Pancreas (tissue), 10 donors: ENCODE data around the gene GJA4. TPM values are rescaled to one million over a fixed set of nuclear protein-coding genes. Genes with fewer than 3 reads are reported as not detected.

Source experiments
- ATAC-seq, 4 donors: fragments of 200-7000 bp; cut with Tn5 transposase; one replicate each; pipeline versions ENCODE4 v1.8.0 to v1.9.1; 2020; ENCODE audit warnings: mild to moderate bottlenecking in 4 of 4, moderate library complexity in 4 of 4
- DNase-seq, 6 donors: peaks; one replicate each; pipeline ENCODE4 v3.0.0-alpha.2; 2020
- FAIRE-seq: peaks from 2 replicates; lab custom pipeline; 2012; peaks lifted over from hg19 to GRCh38; lab: Jason Lieb, UNC
- H3K27ac ChIP-seq, 4 donors: fragments of 200-600 bp; sonication (generic); 1 replicate in 3 of 4; 2 replicates in 1 of 4; pipeline versions ENCODE4 v1.5.0 to v1.8.0; 2020
- H3K27me3 ChIP-seq, 4 donors: fragments of 200-600 bp; one replicate each; pipeline ENCODE4 v1.8.0; 2021
- H3K36me3 ChIP-seq, 3 donors: fragments of 200-600 bp; sonication (generic) in 1 of 3; one replicate each; pipeline versions ENCODE4 v1.5.0 to v1.8.0; 2020 to 2021
- H3K4me1 ChIP-seq, 3 donors: fragments of 200-600 bp; one replicate each; pipeline ENCODE4 v1.8.0; 2021
- H3K4me3 ChIP-seq, 4 donors: fragments of 200-600 bp; sonication (generic) in 2 of 4; one replicate each; pipeline versions ENCODE4 v1.5.0 to v1.8.0; 2020 to 2021
- H3K9me3 ChIP-seq, 4 donors: fragments of 200-600 bp; one replicate each; pipeline ENCODE4 v1.8.0; 2021
- WGBS, 2 donors: extraction: QIAGEN DNeasy Blood & Tissue Kit; methylation state at CpG; one replicate each; pipeline ENCODE4 v1.1.7; 2013; 5-methylcytosine and 5-hydroxymethylcytosine counted together
- intact Hi-C, 3 donors: fragments of 100-400 bp; cut with DNase I; formaldehyde crosslinking; loops; one replicate each; pipeline versions ENCODE4 v1.11.1 to v1.14.2; 2022
- polyA plus RNA-seq, 2 donors: library from polyadenylated mRNA; stranded (reverse); fragments of 200-250 nt; gene quantifications; one replicate each; pipeline ENCODE4 v1.2.3, GENCODE V29; 2013
- total RNA-seq, 6 donors: library from RNA; stranded (reverse); fragmentation: NEBNext Ultra II Directional in 4 of 6; extraction: Animal tissue kit (Norgen Biotek cat#: 25700) in 4 of 6; gene quantifications; one replicate each; pipeline versions ENCODE4 v1.2.1 to v1.2.4, GENCODE V29; 2021 to 2023
- TF ChIP-seq, protein P1 (sequence below), 4 donors: fragments of 200-600 bp; sonication (generic) in 3 of 4; IDR thresholded peaks; one replicate each; pipeline versions ENCODE4 v1.5.0 to v1.8.0; 2021; ENCODE audit warnings: antibody characterized with exemption in 4 of 4
- donor health status: healthy with polysubstance abuse.
- donor health status: DM: no; HTN: no; CAD: no; lungs with moderate emphysema.
- donor health status: DM: no; HTN: no; CAD: no.
- donor health status: control.
- donor health status: control.
- donor health status: Bipolar disorder and iron deficiency.
- donor health status: DM: yes; HTN: yes; CAD: no.
- donor health status: DM: no; HTN: no; CAD: no.
- donor health status: DM: no; HTN: no; CAD: no.
- donor health status: DM: yes; HTN: yes; CAD: no.

GJA4 gene
- total and polyA plus RNA-seq, 8 donors, result 1.1 to 6.7 (median 1.6) TPM

DNA sequence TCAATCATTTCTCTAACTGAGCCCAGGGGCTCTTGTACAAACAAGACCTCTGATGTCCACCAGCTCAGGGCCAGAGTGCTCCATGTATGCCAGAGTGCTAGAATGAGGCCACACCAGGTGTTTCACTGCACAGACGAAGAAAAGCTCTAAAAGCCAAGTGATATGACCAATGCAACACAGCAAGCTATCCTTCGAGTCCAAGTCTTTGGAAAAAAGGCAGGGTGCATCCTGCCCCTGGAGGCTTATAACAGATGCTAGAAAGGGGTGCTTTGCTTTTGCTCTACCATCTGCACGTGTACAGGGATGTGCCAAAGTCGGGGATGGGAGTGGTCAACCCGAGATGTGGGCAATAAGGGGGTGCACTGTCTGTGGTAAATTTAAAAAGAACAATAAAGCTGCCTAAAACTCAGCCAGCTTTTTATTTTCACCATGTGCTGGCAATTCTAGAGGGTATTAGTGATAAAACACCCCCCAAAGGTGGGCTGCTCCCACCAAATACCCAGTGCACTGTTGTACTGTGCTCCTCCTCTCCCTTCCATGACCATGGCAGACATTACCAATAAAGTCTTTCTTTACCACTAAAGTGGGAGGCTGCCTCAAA is 34.6 kb downstream of the GJA4 start:
- TF ChIP-seq, protein P1, sequence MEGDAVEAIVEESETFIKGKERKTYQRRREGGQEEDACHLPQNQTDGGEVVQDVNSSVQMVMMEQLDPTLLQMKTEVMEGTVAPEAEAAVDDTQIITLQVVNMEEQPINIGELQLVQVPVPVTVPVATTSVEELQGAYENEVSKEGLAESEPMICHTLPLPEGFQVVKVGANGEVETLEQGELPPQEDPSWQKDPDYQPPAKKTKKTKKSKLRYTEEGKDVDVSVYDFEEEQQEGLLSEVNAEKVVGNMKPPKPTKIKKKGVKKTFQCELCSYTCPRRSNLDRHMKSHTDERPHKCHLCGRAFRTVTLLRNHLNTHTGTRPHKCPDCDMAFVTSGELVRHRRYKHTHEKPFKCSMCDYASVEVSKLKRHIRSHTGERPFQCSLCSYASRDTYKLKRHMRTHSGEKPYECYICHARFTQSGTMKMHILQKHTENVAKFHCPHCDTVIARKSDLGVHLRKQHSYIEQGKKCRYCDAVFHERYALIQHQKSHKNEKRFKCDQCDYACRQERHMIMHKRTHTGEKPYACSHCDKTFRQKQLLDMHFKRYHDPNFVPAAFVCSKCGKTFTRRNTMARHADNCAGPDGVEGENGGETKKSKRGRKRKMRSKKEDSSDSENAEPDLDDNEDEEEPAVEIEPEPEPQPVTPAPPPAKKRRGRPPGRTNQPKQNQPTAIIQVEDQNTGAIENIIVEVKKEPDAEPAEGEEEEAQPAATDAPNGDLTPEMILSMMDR (IDR thresholded peaks at IDR 0.05), result no peak
- H3K27me3 ChIP-seq, result no peaks in the 10 kb centered on the region
- DNase-seq (no peak), FAIRE-seq (no peak), ATAC-seq (no peak)
- H3K4me3 ChIP-seq, result no peak overlapping the region
- 72 to 74% methylated on average over 5 of the region's 5 CpGs for WGBS, 2 donors
- H3K36me3 ChIP-seq, result no peaks in the 10 kb centered on the region
- no peaks in the 10 kb centered on the region for H3K9me3 ChIP-seq
- H3K4me1 ChIP-seq, result peaks cover 16 to 21% (median 17%) of the 10 kb centered on the region in 3 donors
- H3K27ac ChIP-seq, result no peak overlapping the region
- intact Hi-C loops, result no loop called here

DNA sequence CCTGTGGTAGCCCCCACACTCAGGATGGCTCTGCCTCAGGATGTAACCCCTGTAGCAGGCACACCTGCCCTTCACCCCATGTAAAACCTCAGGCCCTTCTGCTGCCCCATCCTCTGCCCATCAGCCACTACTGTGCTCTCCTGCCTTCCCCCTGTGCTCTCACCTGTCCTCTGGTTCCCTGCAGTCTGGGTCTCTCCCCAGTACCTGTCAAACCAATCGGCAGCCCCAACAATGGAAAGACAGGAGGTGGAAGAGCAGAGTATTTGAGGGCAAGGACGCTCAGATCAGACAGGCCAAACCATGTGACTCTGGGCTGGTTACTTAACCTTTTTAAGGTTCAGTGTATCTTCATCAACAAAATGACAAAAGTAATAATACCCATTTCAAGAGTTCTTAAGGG is 35.8 kb downstream of the GJA4 start:
- no peak overlapping the region for H3K27ac ChIP-seq
- WGBS, 2 donors, result 43 to 51% methylated on average over 2 of the region's 2 CpGs
- peaks cover 16 to 21% (median 17%) of the 10 kb centered on the region in 3 donors for H3K4me1 ChIP-seq
- no peaks in the 10 kb centered on the region for H3K27me3 ChIP-seq
- no peak for ATAC-seq
- intact Hi-C loops, result no loop called here
- no peak overlapping the region for H3K4me3 ChIP-seq
- no peak for DNase-seq
- H3K36me3 ChIP-seq, result no peaks in the 10 kb centered on the region
- TF ChIP-seq, protein P1 (IDR thresholded peaks at IDR 0.05), result no peak
- no peak for FAIRE-seq
- H3K9me3 ChIP-seq, result no peaks in the 10 kb centered on the region

DNA sequence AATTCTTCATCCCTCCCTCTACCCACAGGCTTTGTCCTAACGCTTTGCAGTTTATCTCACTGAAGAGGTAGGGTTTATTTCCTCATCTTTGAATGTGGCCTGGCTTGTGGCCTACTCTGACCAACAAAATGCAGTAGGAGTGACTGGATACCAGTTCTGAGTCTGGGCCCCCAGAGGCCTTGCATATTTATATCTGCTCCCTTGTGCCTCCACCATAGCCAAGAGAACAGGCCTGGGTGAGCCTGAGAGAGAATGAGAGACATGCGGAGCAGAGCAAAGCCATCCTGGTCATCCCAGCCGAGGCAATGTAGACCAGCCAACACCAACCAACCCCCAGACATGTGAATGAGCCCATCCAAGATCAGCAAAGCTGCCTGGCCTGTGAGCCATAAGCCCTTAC is 36.5 kb downstream of the GJA4 start:
- Histone ChIP-seq H3K9me3 (no peaks in the 10 kb centered on the region), H3K27me3 (no peaks in the 10 kb centered on the region), H3K4me1 (peaks cover 16 to 21% (median 17%) of the 10 kb centered on the region in 3 donors), H3K27ac (no peak overlapping the region), H3K36me3 (no peaks in the 10 kb centered on the region), H3K4me3 (no peak overlapping the region)
- FAIRE-seq, result no peak
- WGBS, 2 donors, result 79 to 81% methylated on average over 3 of the region's 3 CpGs
- TF ChIP-seq, protein P1 (IDR thresholded peaks at IDR 0.05), result no peak
- ATAC-seq, result no peak
- intact Hi-C loops, result no loop called here
- DNase-seq, result no peak

DNA sequence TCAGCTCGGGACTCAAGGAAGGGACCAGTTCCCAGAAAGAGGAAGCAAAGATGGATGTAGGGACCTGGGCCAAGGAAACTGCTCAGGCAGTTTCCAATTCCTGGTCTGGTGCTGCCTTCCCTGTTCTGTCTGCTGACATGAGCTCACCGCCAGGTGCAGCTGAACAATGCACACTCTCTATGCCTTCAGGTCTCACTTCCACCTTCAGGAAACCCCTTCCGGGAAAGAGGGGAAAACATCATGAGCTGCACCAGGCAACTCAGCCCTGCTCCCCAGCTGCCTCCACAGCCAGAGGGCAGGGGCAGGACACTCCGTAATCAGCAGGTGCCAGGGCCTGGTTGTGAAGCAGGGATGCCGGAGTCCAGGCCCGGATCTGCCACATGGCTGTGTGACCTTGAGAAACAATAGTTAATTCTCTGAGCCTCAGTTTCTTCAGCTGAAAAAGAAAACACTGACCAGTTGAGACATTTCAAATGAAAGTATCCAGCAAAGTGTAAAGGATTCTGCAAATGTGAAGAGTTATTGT is 39.0 kb downstream of the GJA4 start:
- intact Hi-C loops, result no loop called here
- Histone ChIP-seq H3K4me3 (no peak overlapping the region), H3K36me3 (no peaks in the 10 kb centered on the region), H3K9me3 (no peaks in the 10 kb centered on the region), H3K27me3 (no peaks in the 10 kb centered on the region), H3K4me1 (peaks cover 0 to 7% (median 4%) of the 10 kb centered on the region in 3 donors), H3K27ac (no peak overlapping the region)
- WGBS, 2 donors, result 68 to 73% methylated on average over 6 of the region's 6 CpGs
- TF ChIP-seq, protein P1 (IDR thresholded peaks at IDR 0.05), result no peak
- no peak for ATAC-seq
- no peak for DNase-seq
- no peak for FAIRE-seq

DNA sequence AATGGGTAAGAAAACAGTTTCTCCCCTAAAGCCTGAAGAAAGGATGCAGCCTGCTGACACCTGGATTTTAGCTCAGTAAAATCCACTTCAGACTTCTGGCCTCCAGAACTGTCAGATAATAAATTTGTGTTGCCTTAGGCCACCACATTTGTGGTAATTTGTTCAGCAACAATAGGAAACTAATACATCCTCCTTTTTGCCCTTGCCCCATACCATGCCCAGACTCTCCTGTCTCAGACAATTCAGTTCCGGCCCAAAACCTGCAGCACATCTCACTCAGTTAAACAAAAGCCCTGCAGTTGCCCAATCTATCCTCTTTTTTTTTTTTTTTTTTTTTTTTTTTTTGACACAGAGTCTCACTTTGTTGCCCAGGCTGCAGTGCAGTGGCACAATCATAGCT is 40.9 kb downstream of the GJA4 start:
- H3K9me3 ChIP-seq, result no peaks in the 10 kb centered on the region
- intact Hi-C loops, result no loop called here
- 81 to 90% methylated on average over 1 of the region's 1 CpG for WGBS, 2 donors
- DNase-seq (no peak), FAIRE-seq (no peak), ATAC-seq (no peak)
- H3K36me3 ChIP-seq, result no peaks in the 10 kb centered on the region
- no peaks in the 10 kb centered on the region for H3K4me1 ChIP-seq
- H3K4me3 ChIP-seq, result no peak overlapping the region
- H3K27ac ChIP-seq, result no peak overlapping the region
- no peaks in the 10 kb centered on the region for H3K27me3 ChIP-seq
- TF ChIP-seq, protein P1 (IDR thresholded peaks at IDR 0.05), result no peak
